ENCODE measurements around the gene TPK1. TPM values are rescaled to one million over a fixed set of nuclear protein-coding genes. Genes with fewer than 3 reads are reported as not detected.

The TPK1 gene
- polyA plus RNA-seq, 1 of the 3 experiments (the other 2 are of a cell fraction), result 3.3 TPM

DNA sequence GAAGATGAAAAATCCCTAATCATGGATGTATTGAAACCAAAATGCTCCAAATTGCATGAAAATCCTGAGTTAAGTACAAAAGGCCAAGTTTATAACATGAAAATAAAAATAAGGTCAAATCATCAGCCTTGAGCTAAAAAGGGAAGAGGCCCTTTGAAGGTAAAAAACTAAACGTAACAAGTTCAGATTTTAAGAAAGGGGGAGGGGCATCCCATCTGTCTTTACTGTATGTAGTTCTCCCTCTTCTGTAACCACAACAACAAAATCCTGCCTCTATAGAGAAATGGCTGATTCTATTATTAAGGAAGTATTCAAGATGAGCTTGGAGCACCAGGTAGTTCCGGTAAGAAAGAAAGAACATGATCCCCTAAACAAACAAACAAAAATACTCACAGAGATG, 64.7 kb downstream of the TPK1 start:
- H3K27me3 ChIP-seq (ENCODE audit: insufficient read depth), result no peaks in the 10 kb centered on the region
- no peaks in the 10 kb centered on the region for H3K79me2 ChIP-seq (ENCODE audit: insufficient read depth)
- DNase-seq, result no peak
- ChIA-PET CTCF (interaction anchor here (3.4 kb wide), 1 partner anchor 33 kb away, joined by 17 read pairs; no protein-coding TSS in a partner anchor), POLR2A (no interaction called here)
- no peak overlapping the region for H3K27ac ChIP-seq (ENCODE audit: low read depth in 2 of 2, low read length in 1 of 2)
- H3K9me3 ChIP-seq, result no peaks in the 10 kb centered on the region
- WGBS (ENCODE audit: low lambda C conversion rate), result 33% methylated on average over 2 of the region's 2 CpGs
- no peak for TF ChIP-seq ZBTB33 (IDR thresholded peaks at IDR 0.05; ENCODE audit: borderline replicate concordance, low read depth)
- no peak for TF ChIP-seq CTCF (IDR thresholded peaks at IDR 0.05)
- TF ChIP-seq NFIC (IDR thresholded peaks at IDR 0.05; ENCODE audit: borderline replicate concordance), result no peak
- TF ChIP-seq MXI1 (IDR thresholded peaks at IDR 0.05; ENCODE audit: low read depth, low read length), result no peak
- no peaks in the 10 kb centered on the region for H4K20me1 ChIP-seq (ENCODE audit: insufficient read depth)
- H3K9me2 ChIP-seq, result no peaks in the 10 kb centered on the region
- H3K4me3 ChIP-seq (ENCODE audit: low read depth in 2 of 2, low read length in 1 of 2), result no peak overlapping the region
- H3K9ac ChIP-seq, result no peak overlapping the region
- no peaks in the 10 kb centered on the region for H3F3A ChIP-seq (replicated peaks; ENCODE audit: insufficient read depth)
- no peak overlapping the region for H3K4me2 ChIP-seq
- no peak overlapping the region for H2AFZ ChIP-seq (ENCODE audit: low read depth)
- H3K36me3 ChIP-seq (replicated peaks in 1 of 2; ENCODE audit: control insufficient read depth in 1 of 2, insufficient read depth in 2 of 2, low read length in 1 of 2), result no peaks in the 10 kb centered on the region
- H3K4me1 ChIP-seq (ENCODE audit: control insufficient read depth in 1 of 2, insufficient read depth in 2 of 2, low read depth in 1 of 2, low read length in 1 of 2), result no peaks in the 10 kb centered on the region

DNA sequence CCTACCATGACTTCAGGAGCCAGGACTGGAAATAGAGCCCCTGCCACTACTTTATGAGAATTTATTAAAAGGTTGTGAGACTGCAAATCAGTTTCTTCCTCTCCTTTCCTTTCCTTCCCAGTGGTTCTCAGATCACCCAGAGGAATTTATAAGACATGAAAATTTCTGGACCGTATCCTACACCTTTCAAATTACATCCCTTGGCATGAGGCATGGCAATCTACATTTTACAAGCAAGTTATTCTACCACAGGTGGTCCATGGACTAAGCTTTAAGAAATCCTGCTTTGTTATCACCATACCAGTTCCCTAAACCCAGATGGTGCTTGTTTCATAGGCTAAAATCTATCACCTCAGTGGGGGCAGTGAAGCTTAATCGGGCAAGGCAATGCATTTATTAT, 66.5 kb downstream of the TPK1 start:
- Histone ChIP-seq H3K9me2 (no peaks in the 10 kb centered on the region), H4K20me1 (ENCODE audit: insufficient read depth) (no peaks in the 10 kb centered on the region), H2AFZ (ENCODE audit: low read depth) (no peak overlapping the region), H3F3A (replicated peaks; ENCODE audit: insufficient read depth) (no peaks in the 10 kb centered on the region), H3K4me3 (ENCODE audit: low read depth in 2 of 2, low read length in 1 of 2) (no peak overlapping the region), H3K4me2 (no peak overlapping the region), H3K9ac (no peak overlapping the region), H3K4me1 (ENCODE audit: control insufficient read depth in 1 of 2, insufficient read depth in 2 of 2, low read depth in 1 of 2, low read length in 1 of 2) (no peaks in the 10 kb centered on the region), H3K27me3 (ENCODE audit: insufficient read depth) (no peaks in the 10 kb centered on the region), H3K27ac (ENCODE audit: low read depth in 2 of 2, low read length in 1 of 2) (no peak overlapping the region), H3K9me3 (no peaks in the 10 kb centered on the region), H3K36me3 (replicated peaks in 1 of 2; ENCODE audit: control insufficient read depth in 1 of 2, insufficient read depth in 2 of 2, low read length in 1 of 2) (no peaks in the 10 kb centered on the region), H3K79me2 (ENCODE audit: insufficient read depth) (no peaks in the 10 kb centered on the region)
- POLR2A ChIA-PET, result no interaction called here
- 0% methylated on average over 2 of the region's 2 CpGs for WGBS (ENCODE audit: low lambda C conversion rate)
- CTCF ChIA-PET, result interaction anchor here (0.6 to 3.4 kb wide), 3 partner anchors 9 to 1909 kb away, joined by 3 to 17 read pairs (median 3); no protein-coding TSS in a partner anchor
- no peak for DNase-seq
- no peak for TF ChIP-seq CHD2 (IDR thresholded peaks at IDR 0.05; ENCODE audit: low read length, partially characterized antibody)

DNA sequence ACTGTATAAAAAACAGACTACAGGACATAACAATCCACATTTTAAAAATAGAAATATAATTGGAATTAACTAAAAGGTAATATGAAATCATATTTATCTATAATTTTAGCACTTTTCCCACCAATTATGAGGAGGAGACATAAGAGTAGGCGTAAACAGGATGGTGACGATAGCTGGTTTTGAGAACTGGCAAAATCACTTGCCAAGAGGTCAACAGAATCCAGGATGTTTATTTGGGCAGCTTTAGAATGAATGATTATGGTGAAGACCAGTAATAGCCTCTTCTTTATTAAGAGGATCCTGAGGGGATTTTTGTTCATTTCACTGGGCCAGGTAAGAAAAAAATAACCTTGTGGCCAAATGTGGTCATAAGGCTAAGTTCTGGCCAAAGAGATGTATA, 67.2 kb downstream of the TPK1 start:
- Histone ChIP-seq H3K27me3 (ENCODE audit: insufficient read depth) (no peaks in the 10 kb centered on the region), H3K4me3 (ENCODE audit: low read depth in 2 of 2, low read length in 1 of 2) (no peak overlapping the region), H2AFZ (ENCODE audit: low read depth) (no peak overlapping the region), H3K36me3 (replicated peaks in 1 of 2; ENCODE audit: control insufficient read depth in 1 of 2, insufficient read depth in 2 of 2, low read length in 1 of 2) (no peaks in the 10 kb centered on the region), H4K20me1 (ENCODE audit: insufficient read depth) (no peaks in the 10 kb centered on the region), H3K27ac (ENCODE audit: low read depth in 2 of 2, low read length in 1 of 2) (no peak overlapping the region), H3F3A (replicated peaks; ENCODE audit: insufficient read depth) (no peaks in the 10 kb centered on the region), H3K79me2 (ENCODE audit: insufficient read depth) (no peaks in the 10 kb centered on the region), H3K9me2 (no peaks in the 10 kb centered on the region), H3K9me3 (no peaks in the 10 kb centered on the region), H3K4me2 (no peak overlapping the region), H3K4me1 (ENCODE audit: control insufficient read depth in 1 of 2, insufficient read depth in 2 of 2, low read depth in 1 of 2, low read length in 1 of 2) (no peaks in the 10 kb centered on the region), H3K9ac (no peak overlapping the region)
- POLR2A ChIA-PET, result no interaction called here
- TF ChIP-seq GABPA (IDR thresholded peaks at IDR 0.05; ENCODE audit: low read depth) (no peak), NRF1 (IDR thresholded peaks at IDR 0.05; ENCODE audit: low read depth, low read length) (no peak), GATA2 (CRISPR knock-in tag; IDR thresholded peaks at IDR 0.05) (no peak)
- TF ChIP-seq, protein P1, sequence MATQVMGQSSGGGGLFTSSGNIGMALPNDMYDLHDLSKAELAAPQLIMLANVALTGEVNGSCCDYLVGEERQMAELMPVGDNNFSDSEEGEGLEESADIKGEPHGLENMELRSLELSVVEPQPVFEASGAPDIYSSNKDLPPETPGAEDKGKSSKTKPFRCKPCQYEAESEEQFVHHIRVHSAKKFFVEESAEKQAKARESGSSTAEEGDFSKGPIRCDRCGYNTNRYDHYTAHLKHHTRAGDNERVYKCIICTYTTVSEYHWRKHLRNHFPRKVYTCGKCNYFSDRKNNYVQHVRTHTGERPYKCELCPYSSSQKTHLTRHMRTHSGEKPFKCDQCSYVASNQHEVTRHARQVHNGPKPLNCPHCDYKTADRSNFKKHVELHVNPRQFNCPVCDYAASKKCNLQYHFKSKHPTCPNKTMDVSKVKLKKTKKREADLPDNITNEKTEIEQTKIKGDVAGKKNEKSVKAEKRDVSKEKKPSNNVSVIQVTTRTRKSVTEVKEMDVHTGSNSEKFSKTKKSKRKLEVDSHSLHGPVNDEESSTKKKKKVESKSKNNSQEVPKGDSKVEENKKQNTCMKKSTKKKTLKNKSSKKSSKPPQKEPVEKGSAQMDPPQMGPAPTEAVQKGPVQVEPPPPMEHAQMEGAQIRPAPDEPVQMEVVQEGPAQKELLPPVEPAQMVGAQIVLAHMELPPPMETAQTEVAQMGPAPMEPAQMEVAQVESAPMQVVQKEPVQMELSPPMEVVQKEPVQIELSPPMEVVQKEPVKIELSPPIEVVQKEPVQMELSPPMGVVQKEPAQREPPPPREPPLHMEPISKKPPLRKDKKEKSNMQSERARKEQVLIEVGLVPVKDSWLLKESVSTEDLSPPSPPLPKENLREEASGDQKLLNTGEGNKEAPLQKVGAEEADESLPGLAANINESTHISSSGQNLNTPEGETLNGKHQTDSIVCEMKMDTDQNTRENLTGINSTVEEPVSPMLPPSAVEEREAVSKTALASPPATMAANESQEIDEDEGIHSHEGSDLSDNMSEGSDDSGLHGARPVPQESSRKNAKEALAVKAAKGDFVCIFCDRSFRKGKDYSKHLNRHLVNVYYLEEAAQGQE (IDR thresholded peaks at IDR 0.05; ENCODE audit: low read depth, low read length), result no peak
- 36% methylated on average over 2 of the region's 2 CpGs for WGBS (ENCODE audit: low lambda C conversion rate)
- no peak for DNase-seq
- CTCF ChIA-PET, result no interaction called here
